K562 (cell line): Measurements from ENCODE around the gene PHKG2. TPM values are rescaled to one million over a fixed set of nuclear protein-coding genes. Genes with fewer than 3 reads are reported as not detected.

Experiments
- BRD4 ChIP-seq: fragments of 200-600 bp; sonication (generic); IDR thresholded peaks from 2 replicates; pipeline ENCODE4 v1.6.1; 2017; ENCODE audit warnings: inconsistent platforms
- C11orf30 ChIP-seq: fragments of 450-650 bp; IDR thresholded peaks from 2 replicates; pipeline ENCODE4 v1.6.1; 2016; ENCODE audit warnings: low read depth, mild to moderate bottlenecking
- FOXP1 ChIP-seq: sonication (generic); formaldehyde crosslinking; IDR thresholded peaks from 2 replicates; pipeline ENCODE4 v1.8.0; 2022; ENCODE audit warnings: mild to moderate bottlenecking, missing genetic modification reagents
- GABPA ChIP-seq: fragments of 200-800 bp; sonication (Bioruptor generic); conservative IDR thresholded peaks from 2 replicates; pipeline ENCODE4 v1.6.1; 2016; ENCODE audit warnings: low read depth, missing genetic modification characterization, missing compliant biosample characterization
- GTF2E2 ChIP-seq: fragments of 200-800 bp; sonication (Bioruptor generic); IDR thresholded peaks from 2 replicates; pipeline ENCODE4 v1.6.1; 2016; ENCODE audit warnings: missing genetic modification characterization, missing compliant biosample characterization
- HNRNPUL1 ChIP-seq: fragments of 200-400 bp; formaldehyde crosslinking; IDR thresholded peaks from 2 replicates; pipeline ENCODE4 v1.6.1; 2017; ENCODE audit warnings: low read length
- KHSRP ChIP-seq: fragments of 450-650 bp; IDR thresholded peaks from 2 replicates; pipeline ENCODE4 v1.6.1; 2017
- MTA2 ChIP-seq: fragments of 450-650 bp; IDR thresholded peaks from 2 replicates; pipeline ENCODE4 v1.6.1; 2016; ENCODE audit warnings: low read depth
- MYC ChIP-seq, 2 experiments: fragments of 250-450 bp in 1 of 2; sonication (Bioruptor Pico) in 1 of 2; IDR thresholded peaks; 2 replicates each; pipeline versions ENCODE4 v1.5.1 to v1.6.1; 2012 to 2021; ENCODE audit warnings: low read depth in 2 of 2, borderline replicate concordance in 1 of 2, improper control_type of control experiment in 1 of 2, low read length in 1 of 2, mild to moderate bottlenecking in 1 of 2, moderate library complexity in 1 of 2
- NR2C2 ChIP-seq, 2 experiments: fragments of 200-800 bp in 1 of 2; sonication (Bioruptor generic) in 1 of 2; sonication (generic) in 1 of 2; formaldehyde crosslinking in 1 of 2; IDR thresholded peaks; 2 replicates each; pipeline versions ENCODE4 v1.6.1 to v1.8.0; 2016 to 2022; ENCODE audit warnings: mild to moderate bottlenecking in 1 of 2, missing compliant biosample characterization in 1 of 2, missing genetic modification characterization in 1 of 2, missing genetic modification reagents in 1 of 2
- POLR2AphosphoS5 ChIP-seq: IDR thresholded peaks from 2 replicates; pipeline ENCODE4 v1.6.1; 2011; ENCODE audit warnings: mild to moderate bottlenecking, low read depth, low read length, moderate library complexity; ENCODE audit not compliant: control insufficient read depth, insufficient read depth
- POLR2G ChIP-seq: fragments of 200-400 bp; formaldehyde crosslinking; IDR thresholded peaks from 2 replicates; pipeline ENCODE4 v1.6.1; 2017; ENCODE audit warnings: low read depth, mild to moderate bottlenecking, antibody characterized with exemption, low read length, moderate library complexity
- SAP30 ChIP-seq: fragments of 200-600 bp; sonication (generic); IDR thresholded peaks from 2 replicates; pipeline ENCODE4 v1.6.1; 2012; ENCODE audit warnings: borderline replicate concordance, low read depth, mild to moderate bottlenecking, moderate library complexity, low read length, control low read depth, inconsistent platforms; ENCODE audit not compliant: insufficient read depth, poor library complexity, severe bottlenecking
- SPI1 ChIP-seq: IDR thresholded peaks from 2 replicates; pipeline ENCODE4 v1.6.1; 2011; ENCODE audit warnings: low read depth, low read length, control low read depth, borderline replicate concordance
- SUPT5H ChIP-seq: fragments of 450-650 bp; IDR thresholded peaks from 2 replicates; pipeline ENCODE4 v1.6.1; 2016
- TAF7 ChIP-seq: fragments of 450-650 bp; IDR thresholded peaks from 2 replicates; pipeline ENCODE4 v1.6.1; 2016; ENCODE audit warnings: missing genetic modification characterization, missing compliant biosample characterization
- ZNF431 ChIP-seq: sonication (generic); formaldehyde crosslinking; IDR thresholded peaks from 2 replicates; pipeline ENCODE4 v1.8.0; 2022; ENCODE audit warnings: mild to moderate bottlenecking, missing genetic modification reagents
- polyA plus RNA-seq, 8 experiments: library from polyadenylated mRNA; depleted of rRNA in 4 of 8; stranded (reverse) in 5 of 8; unstranded in 3 of 8; fragments of >200 nt; fragmentation: Nextera tagmentation in 2 of 8; fragmentation: Illumina TruSeq in 1 of 8; extraction: Ambion mirVana in 2 of 8; extraction: Trizol in 1 of 8; gene quantifications; 2 replicates each; pipeline versions ENCODE4 v1.2.1 to v1.2.3, GENCODE V29; 2011 to 2014; ENCODE audit warnings: inconsistent platforms in 1 of 8, missing spikeins in 1 of 8
- total RNA-seq, 7 experiments: library from RNA; depleted of rRNA in 6 of 7; stranded (reverse); fragments of >200 nt in 6 of 7; fragmentation: Illumina TruSeq in 2 of 7; extraction: Trizol in 2 of 7; gene quantifications; 2 replicates each; pipeline versions ENCODE4 v1.2.1 to v1.2.3, GENCODE V29; 2011 to 2021; ENCODE audit warnings: low replicate concordance in 1 of 7
- TF ChIP-seq, protein P1 (sequence below): sonication (generic); formaldehyde crosslinking; IDR thresholded peaks from 2 replicates; pipeline ENCODE4 v1.8.1; 2023; ENCODE audit warnings: mild to moderate bottlenecking, missing genetic modification reagents
- TF ChIP-seq, protein P2 (sequence below): fragments of 250-450 bp; sonication (Bioruptor Pico); IDR thresholded peaks from 2 replicates; pipeline ENCODE4 v1.8.0; 2022; ENCODE audit warnings: moderate library complexity, mild to moderate bottlenecking, inconsistent platforms
- TF ChIP-seq, protein P3 (sequence below): sonication (generic); formaldehyde crosslinking; IDR thresholded peaks from 2 replicates; pipeline ENCODE4 v1.8.0; 2022; ENCODE audit warnings: mild to moderate bottlenecking, missing genetic modification reagents

PHKG2 gene
- total and polyA plus RNA-seq, 9 of the 15 experiments (the other 6 are each of a cell fraction or from before 2014, with no cell fraction given): 5.8 to 54.2 (median 30.7) TPM

DNA sequence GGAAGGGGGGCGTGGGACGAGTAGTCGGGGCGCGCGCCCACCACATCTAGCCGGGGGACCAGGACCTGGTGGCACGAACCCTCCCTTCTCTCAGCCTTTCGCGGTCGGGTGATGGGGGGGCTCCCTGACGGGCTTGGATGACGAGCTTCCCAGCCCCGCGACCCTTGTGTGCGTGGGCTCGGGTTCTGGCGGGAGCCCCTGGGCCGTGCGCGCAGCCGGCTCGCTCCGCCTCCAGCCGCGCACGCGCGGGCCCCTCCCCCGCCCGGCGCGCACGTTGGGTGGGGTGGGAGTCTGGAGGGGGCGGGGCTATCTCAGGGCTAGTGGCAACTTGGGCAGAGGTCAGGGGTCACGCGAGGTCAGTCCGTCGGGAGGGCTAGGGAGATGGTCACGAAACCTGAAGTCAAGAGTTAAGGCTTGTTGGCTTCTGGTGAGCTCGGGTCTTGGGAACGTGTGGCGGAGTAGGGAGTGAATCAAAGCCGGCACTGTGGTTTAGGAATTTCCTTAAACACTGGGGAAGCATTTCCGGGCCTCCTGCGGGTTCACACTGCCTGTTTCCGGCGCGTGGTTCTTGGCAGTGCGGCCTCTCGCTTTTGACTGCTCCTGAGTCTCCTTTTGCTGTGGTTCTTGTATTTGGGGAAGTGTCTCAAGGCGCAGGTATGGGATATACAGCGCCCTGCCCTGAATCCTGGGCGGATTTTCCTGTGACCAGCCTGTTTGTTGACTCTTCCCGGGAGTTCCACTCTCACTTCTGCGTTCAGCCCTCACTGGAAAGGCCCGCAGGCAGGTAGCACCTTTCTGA lies 49.2 kb upstream of the PHKG2 start, which contains the start of gene SRCAP (continued):
- TF ChIP-seq SAP30 (peak; percentile 81), KHSRP (no peak), GABPA (tag) (peak; percentile 95), SUPT5H (peak; percentile 57), MTA2 (peak; percentile 83), GTF2E2 (tag) (peak; percentile 74; the same call in 1 of the 2 replicates), TAF7 (peak; percentile 19; the same call in 1 of the 2 replicates), FOXP1 (CRISPR knock-in tag) (0 out of 2 replicates have a peak, but pooled peaks have one; percentile 25), SPI1 (peak; percentile 71; the same call in 1 of the 2 replicates), ZNF431 (no peak; the same call in 1 of the 2 replicates), POLR2AphosphoS5 (peak; percentile 59; the same call in 1 of the 2 replicates), MYC (IDR thresholded peaks at IDR 0.05; ENCODE audit: low read depth, low read length) (peak; percentile 72; the same call in 1 of the 2 replicates), MYC (CRISPR knock-in tag; IDR thresholded peaks at IDR 0.05; ENCODE audit: borderline replicate concordance, low read depth) (0 out of 2 replicates have a peak, but pooled peaks have one; percentile 69), NR2C2 (CRISPR knock-in tag; IDR thresholded peaks at IDR 0.05) (peak; percentile 96), NR2C2 (tag; IDR thresholded peaks at IDR 0.05) (peak; percentile 99), C11orf30 (peak; percentile 78), HNRNPUL1 (no peak), BRD4 (no peak), POLR2G (peak; percentile 64; the same call in 1 of the 2 replicates)
- TF ChIP-seq, protein P1, sequence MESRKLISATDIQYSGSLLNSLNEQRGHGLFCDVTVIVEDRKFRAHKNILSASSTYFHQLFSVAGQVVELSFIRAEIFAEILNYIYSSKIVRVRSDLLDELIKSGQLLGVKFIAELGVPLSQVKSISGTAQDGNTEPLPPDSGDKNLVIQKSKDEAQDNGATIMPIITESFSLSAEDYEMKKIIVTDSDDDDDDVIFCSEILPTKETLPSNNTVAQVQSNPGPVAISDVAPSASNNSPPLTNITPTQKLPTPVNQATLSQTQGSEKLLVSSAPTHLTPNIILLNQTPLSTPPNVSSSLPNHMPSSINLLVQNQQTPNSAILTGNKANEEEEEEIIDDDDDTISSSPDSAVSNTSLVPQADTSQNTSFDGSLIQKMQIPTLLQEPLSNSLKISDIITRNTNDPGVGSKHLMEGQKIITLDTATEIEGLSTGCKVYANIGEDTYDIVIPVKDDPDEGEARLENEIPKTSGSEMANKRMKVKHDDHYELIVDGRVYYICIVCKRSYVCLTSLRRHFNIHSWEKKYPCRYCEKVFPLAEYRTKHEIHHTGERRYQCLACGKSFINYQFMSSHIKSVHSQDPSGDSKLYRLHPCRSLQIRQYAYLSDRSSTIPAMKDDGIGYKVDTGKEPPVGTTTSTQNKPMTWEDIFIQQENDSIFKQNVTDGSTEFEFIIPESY (CRISPR knock-in tag): peak; percentile 47; the same call in 1 of the 2 replicates
- TF ChIP-seq, protein P2, sequence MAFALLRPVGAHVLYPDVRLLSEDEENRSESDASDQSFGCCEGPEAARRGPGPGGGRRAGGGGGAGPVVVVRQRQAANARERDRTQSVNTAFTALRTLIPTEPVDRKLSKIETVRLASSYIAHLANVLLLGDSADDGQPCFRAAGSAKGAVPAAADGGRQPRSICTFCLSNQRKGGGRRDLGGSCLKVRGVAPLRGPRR (CRISPR knock-in tag): peak; percentile 4; the same call in 1 of the 2 replicates
- TF ChIP-seq, protein P3, sequence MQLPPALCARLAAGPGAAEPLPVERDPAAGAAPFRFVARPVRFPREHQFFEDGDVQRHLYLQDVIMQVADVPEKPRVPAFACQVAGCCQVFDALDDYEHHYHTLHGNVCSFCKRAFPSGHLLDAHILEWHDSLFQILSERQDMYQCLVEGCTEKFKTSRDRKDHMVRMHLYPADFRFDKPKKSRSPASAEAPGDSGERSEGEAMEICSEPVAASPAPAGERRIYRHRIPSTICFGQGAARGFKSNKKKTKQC (CRISPR knock-in tag): peak; percentile 74; the same call in 1 of the 2 replicates
